Measurements from ENCODE around the gene TROAP.
A peak's percentile ranks its signal among the peaks of the same experiment; 100 is the strongest.

Gene TROAP

GRCh38 chr12:49296034-49296835 is 26.8 kb upstream of the TROAP start:
- TF ChIP-seq CTCF (IDR thresholded peaks at IDR 0.05; ENCODE audit: low read depth, low read length), result peak; percentile 51
- H3K4me3 ChIP-seq (ENCODE audit: low read depth, low read length), result no peak overlapping the region

GRCh38 chr12:49296836-49297694 is 26.0 kb upstream of the TROAP start:
- H3K4me3 ChIP-seq (ENCODE audit: low read depth, low read length), result no peak overlapping the region
- TF ChIP-seq CTCF (IDR thresholded peaks at IDR 0.05; ENCODE audit: low read depth, low read length), result peak; percentile 8; the same call in 1 of the 2 replicates

DNA sequence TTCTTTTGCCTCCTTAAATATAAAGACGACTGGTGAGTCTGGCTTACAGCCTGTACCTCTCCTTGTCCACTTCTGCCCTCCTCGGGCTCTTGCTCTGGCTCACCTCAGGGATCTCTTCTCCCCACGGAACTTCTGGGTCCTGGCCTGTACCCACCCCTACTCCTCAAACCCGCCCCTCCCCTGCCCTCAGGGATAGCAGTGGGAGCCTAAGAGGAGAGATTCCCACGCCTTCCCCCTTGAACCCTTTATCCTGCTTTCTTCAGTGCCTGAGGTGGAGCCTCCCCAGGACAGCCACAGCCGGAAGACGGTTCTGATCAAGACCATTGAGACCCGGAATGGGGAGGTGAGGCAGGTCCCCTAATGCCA is 25.4 kb upstream of the TROAP start:
- H3K4me3 ChIP-seq (ENCODE audit: low read depth, low read length), result no peak overlapping the region
- no peak for TF ChIP-seq CTCF (IDR thresholded peaks at IDR 0.05; ENCODE audit: low read depth, low read length)

DNA sequence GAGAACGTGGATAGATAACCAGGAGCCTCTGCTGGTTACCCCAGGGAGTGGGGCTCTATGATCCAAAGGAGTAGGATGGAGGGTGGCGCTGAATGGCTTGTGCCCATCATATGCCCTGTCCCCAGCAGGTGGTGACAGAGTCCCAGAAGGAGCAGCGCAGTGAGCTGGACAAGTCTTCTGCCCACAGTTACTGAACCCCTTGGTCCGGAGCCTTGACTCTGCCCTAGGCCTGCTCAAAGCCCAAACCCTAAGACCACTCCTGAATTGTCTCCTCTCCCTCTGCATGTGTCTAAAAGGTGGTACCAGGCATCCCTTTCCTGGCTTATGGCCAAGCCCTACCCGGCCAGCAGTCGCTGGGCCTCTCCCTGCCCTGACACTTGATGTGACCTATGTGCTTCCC is 24.9 kb upstream of the TROAP start:
- H3K4me3 ChIP-seq (ENCODE audit: low read depth, low read length), result no peak overlapping the region
- no peak for TF ChIP-seq CTCF (IDR thresholded peaks at IDR 0.05; ENCODE audit: low read depth, low read length)

DNA sequence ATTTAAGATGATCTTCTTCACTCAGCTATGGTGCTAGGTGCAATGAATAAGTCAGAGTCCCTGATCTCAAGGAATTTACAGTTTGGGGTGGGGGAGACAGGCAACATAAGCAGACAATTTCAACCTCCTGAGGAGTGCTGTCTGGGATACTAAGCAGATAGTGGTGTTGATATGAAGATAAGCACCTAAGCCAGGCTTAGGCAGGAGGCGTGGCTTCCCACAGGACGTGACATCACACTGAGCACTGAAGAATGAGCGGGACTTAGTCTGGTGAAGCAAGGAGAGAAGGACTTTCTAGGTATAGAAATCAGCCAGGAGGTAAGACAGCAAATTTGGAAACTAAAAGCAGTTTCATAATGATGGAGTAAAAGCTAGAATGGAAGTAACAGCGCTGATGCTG is 21.3 kb upstream of the TROAP start:
- TF ChIP-seq CTCF (IDR thresholded peaks at IDR 0.05; ENCODE audit: low read depth, low read length), result no peak
- H3K4me3 ChIP-seq (ENCODE audit: low read depth, low read length), result no peak overlapping the region

DNA sequence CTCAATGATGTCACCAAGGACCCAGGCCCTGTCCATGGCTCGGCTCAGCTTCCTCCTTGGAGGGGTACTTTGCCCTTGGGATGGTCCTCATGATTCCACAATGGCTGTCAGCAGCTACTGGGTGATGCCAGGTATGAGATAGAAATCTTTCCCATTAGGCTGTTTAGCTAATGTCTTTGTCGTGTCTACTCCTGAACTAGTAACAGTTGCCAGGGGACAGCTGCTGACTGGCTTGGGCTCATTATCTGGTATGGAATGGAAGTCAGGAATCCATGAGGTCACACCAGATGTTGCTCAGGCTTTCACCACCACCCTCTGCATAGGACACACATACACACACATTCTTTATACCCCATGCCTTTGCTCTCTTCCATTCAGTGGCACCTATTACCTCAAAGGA is 18.9 kb upstream of the TROAP start:
- no peak for TF ChIP-seq CTCF (IDR thresholded peaks at IDR 0.05; ENCODE audit: low read depth, low read length)
- H3K4me3 ChIP-seq (ENCODE audit: low read depth, low read length), result no peak overlapping the region
